ENCODE data around the gene PRKG1. TPM values are rescaled to one million over a fixed set of nuclear protein-coding genes. Genes with fewer than 3 reads are reported as not detected.

Gene PRKG1
- total RNA-seq, 4 donors from 2014 or later = 24.5 to 46.1 (median 37.1) TPM

- H3K27ac ChIP-seq (replicated peaks in 1 of 4) = no peak overlapping the region
- no peaks in the 10 kb centered on the region for H3K9me3 ChIP-seq
- intact Hi-C loops (cut with DNase I) = no loop called here
- no peak overlapping the region for H3K4me3 ChIP-seq
- DNase-seq (ENCODE audit: extremely low spot score) = no peak
- no peaks in the 10 kb centered on the region for H3K27me3 ChIP-seq
- WGBS = 80% methylated on average over 3 of the region's 3 CpGs
- H3K4me1 ChIP-seq = no peaks in the 10 kb centered on the region
- TF ChIP-seq, protein P1, sequence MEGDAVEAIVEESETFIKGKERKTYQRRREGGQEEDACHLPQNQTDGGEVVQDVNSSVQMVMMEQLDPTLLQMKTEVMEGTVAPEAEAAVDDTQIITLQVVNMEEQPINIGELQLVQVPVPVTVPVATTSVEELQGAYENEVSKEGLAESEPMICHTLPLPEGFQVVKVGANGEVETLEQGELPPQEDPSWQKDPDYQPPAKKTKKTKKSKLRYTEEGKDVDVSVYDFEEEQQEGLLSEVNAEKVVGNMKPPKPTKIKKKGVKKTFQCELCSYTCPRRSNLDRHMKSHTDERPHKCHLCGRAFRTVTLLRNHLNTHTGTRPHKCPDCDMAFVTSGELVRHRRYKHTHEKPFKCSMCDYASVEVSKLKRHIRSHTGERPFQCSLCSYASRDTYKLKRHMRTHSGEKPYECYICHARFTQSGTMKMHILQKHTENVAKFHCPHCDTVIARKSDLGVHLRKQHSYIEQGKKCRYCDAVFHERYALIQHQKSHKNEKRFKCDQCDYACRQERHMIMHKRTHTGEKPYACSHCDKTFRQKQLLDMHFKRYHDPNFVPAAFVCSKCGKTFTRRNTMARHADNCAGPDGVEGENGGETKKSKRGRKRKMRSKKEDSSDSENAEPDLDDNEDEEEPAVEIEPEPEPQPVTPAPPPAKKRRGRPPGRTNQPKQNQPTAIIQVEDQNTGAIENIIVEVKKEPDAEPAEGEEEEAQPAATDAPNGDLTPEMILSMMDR (IDR thresholded peaks at IDR 0.05) = no peak
- TF ChIP-seq POLR2AphosphoS5 (IDR thresholded peaks at IDR 0.05) (no peak), POLR2A (IDR thresholded peaks at IDR 0.05; ENCODE audit: low read depth) (no peak), EP300 (IDR thresholded peaks at IDR 0.05) (no peak)
- H3K36me3 ChIP-seq = no peaks in the 10 kb centered on the region
Measured at GRCh38 chr10:51800121-51800520, 725.8 kb downstream of the PRKG1 start.

GRCh38 chr10:51800725-51801424, 726.6 kb downstream of the PRKG1 start:
- Histone ChIP-seq H3K27me3 (no peaks in the 10 kb centered on the region), H3K27ac (replicated peaks in 1 of 4) (no peak overlapping the region), H3K36me3 (no peaks in the 10 kb centered on the region), H3K4me3 (no peak overlapping the region), H3K4me1 (no peaks in the 10 kb centered on the region), H3K9me3 (no peaks in the 10 kb centered on the region)
- WGBS = 84% methylated on average over 4 of the region's 4 CpGs
- DNase-seq (ENCODE audit: extremely low spot score) = no peak
- no peak for TF ChIP-seq POLR2AphosphoS5 (IDR thresholded peaks at IDR 0.05)
- TF ChIP-seq, protein P1 (IDR thresholded peaks at IDR 0.05) = no peak
- TF ChIP-seq EP300 (IDR thresholded peaks at IDR 0.05) = no peak
- TF ChIP-seq POLR2A (IDR thresholded peaks at IDR 0.05; ENCODE audit: low read depth) = no peak
- intact Hi-C loops (cut with DNase I) = no loop called here

DNA sequence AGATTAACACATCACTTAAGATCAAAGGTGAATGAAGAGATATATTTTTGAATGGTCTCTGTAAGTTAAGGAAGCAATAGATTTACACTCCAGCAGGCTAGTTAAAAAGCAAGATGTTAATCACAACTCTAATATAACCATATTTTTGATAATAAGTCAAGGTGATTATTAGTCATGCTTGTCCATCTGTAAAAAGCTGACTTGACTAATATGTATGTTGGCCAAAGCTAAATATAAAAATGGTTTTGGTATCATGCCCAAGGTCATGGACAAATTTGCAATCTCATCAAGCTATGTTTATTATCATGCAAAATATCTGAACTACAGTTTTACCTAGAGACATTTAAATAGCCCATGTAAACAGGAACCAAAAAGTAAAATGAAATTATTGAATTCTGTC, 727.7 kb downstream of the PRKG1 start:
- no peak for TF ChIP-seq POLR2AphosphoS5 (IDR thresholded peaks at IDR 0.05)
- TF ChIP-seq, protein P1 (IDR thresholded peaks at IDR 0.05) = no peak
- Histone ChIP-seq H3K27me3 (no peaks in the 10 kb centered on the region), H3K4me1 (no peaks in the 10 kb centered on the region), H3K27ac (replicated peaks in 1 of 4) (no peak overlapping the region), H3K9me3 (no peaks in the 10 kb centered on the region), H3K36me3 (no peaks in the 10 kb centered on the region), H3K4me3 (no peak overlapping the region)
- intact Hi-C loops (cut with DNase I) = no loop called here
- DNase-seq (ENCODE audit: extremely low spot score) = no peak

DNA sequence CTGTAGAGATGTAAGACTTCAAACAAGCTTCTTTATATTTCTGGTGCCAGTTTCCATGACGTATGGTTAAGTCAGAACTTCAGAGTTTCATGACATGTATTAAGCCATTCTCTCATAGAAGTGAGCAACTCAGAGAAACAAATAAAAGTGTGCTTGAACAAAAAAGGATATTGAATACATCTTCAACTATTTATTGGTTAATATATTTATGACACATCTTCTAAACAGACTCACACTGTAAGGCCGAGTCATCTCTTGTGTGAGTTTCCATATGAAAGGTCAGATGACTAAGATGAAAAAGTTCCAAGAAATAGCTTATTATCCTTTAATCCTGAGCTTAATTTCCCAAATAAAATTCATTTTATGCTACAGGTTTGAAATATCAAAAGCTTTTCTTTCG, 730.6 kb downstream of the PRKG1 start:
- Histone ChIP-seq H3K27me3 (no peaks in the 10 kb centered on the region), H3K36me3 (no peaks in the 10 kb centered on the region), H3K4me3 (no peak overlapping the region), H3K9me3 (no peaks in the 10 kb centered on the region), H3K4me1 (no peaks in the 10 kb centered on the region), H3K27ac (replicated peaks in 1 of 4) (no peak overlapping the region)
- WGBS = 64% methylated on average over 3 of the region's 3 CpGs
- TF ChIP-seq POLR2AphosphoS5 (IDR thresholded peaks at IDR 0.05) (no peak), EP300 (IDR thresholded peaks at IDR 0.05) (no peak), POLR2A (IDR thresholded peaks at IDR 0.05; ENCODE audit: low read depth) (no peak)
- TF ChIP-seq, protein P1 (IDR thresholded peaks at IDR 0.05) = no peak
- intact Hi-C loops (cut with DNase I) = no loop called here
- DNase-seq (ENCODE audit: extremely low spot score) = no peak

Measured in esophagus muscularis mucosa (tissue), 4 donors.